ENCODE results near the gene PPP1R37. TPM values are rescaled to one million over a fixed set of nuclear protein-coding genes. Genes with fewer than 3 reads are reported as not detected.

PPP1R37 gene
- total RNA-seq, 4 donors from 2014 or later: 17.2 to 32.4 (median 17.8) TPM

DNA sequence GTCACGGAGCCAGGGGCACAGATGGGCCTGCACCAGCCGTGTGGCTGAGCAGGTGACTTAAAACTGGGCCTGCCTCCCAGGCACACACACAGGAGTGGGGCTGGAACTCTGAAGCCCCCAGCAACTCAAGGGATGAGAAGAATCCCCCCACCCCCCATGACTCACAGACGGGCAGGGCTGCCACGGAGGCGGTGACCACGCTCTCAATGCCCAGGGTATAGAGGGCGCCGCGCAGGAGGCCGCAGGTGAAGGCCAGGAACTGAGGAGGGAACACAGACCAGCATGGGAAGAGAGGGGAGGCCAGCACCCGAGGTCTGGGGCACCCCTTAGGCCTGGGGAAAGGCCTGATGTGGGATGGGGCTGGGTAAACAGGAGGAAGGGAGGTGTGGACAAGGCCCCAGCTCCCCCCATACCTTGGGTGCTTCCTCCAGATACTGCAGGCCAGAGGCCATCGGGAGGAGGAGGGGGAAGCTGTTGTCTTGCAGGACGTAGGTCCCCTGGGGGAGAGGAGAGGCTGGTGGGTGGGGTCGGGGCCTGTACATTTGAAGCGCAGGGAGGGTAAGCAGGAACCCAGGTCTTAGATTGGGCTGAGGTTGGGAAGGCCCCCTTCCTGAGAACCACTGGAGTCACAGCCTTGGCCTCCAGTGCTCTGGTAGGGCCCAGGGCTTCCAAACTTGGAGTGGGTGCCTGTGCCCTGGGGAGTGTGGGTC lies 70.9 kb downstream of the PPP1R37 start:
- TF ChIP-seq, protein P1, sequence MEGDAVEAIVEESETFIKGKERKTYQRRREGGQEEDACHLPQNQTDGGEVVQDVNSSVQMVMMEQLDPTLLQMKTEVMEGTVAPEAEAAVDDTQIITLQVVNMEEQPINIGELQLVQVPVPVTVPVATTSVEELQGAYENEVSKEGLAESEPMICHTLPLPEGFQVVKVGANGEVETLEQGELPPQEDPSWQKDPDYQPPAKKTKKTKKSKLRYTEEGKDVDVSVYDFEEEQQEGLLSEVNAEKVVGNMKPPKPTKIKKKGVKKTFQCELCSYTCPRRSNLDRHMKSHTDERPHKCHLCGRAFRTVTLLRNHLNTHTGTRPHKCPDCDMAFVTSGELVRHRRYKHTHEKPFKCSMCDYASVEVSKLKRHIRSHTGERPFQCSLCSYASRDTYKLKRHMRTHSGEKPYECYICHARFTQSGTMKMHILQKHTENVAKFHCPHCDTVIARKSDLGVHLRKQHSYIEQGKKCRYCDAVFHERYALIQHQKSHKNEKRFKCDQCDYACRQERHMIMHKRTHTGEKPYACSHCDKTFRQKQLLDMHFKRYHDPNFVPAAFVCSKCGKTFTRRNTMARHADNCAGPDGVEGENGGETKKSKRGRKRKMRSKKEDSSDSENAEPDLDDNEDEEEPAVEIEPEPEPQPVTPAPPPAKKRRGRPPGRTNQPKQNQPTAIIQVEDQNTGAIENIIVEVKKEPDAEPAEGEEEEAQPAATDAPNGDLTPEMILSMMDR (IDR thresholded peaks at IDR 0.05; ENCODE audit: low read depth): no peak

DNA sequence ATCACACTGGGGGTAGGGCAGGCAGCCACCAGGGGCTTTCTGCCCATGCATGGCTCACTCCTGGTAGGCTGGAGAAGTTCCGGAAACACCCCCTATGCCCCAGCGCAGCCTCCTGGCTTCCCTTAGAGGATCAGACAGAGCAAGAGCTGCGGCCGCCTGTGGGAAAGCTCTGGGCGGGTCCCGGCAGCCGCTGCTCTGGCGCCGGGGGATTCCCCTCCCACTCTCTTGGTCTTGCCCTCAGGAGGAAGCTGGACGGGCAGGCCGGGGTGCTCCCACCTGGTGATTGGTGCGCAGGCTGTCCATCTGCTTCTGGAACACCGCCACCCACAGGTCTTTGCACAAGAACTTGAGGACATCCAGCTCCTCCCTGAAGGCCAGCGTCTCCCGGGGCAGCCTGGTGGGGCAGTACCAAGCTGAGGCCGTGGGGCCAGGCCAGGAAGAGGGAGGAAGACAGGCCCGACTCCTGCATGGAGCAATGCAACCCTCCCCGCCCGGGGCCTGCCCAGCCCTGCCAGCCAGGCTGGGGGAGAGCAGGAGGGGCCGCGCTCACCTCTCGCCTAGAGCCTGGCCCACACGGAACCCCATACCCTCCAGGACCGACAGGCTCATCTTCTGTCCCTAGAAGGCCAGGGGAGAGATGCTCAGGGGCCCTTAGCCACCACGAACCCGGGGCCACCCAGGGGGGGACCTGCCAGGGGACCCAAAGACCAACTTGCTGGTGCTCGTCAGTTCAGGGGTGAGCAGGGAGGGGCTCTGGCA lies 71.8 kb downstream of the PPP1R37 start:
- TF ChIP-seq, protein P1 (IDR thresholded peaks at IDR 0.05; ENCODE audit: low read depth): no peak

DNA sequence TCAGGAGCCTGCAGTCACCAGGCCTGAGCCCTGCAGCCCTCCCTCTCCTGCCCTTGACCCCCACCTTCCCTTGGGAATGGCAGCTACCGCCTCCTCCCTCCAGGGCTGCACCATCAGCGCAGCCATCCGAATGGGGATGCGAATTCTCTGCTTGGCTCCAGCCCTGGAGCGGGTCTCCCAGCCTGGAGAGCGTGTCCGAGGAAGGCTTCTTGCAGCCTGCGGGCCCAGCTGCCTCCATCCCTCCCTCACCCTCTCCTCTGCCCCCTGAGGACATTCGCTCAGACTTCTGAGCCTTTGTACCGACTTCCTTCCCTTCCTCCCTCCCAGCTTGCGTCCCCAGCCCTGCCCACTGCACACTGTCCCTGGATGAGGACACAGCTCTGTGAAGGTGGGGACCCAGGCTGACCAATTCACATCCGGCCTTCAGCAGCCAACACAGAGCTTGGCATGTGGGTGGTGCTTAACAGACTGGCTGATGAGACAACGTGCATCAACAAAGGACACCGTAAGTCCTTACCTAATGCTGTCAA lies 73.8 kb downstream of the PPP1R37 start:
- TF ChIP-seq, protein P1 (IDR thresholded peaks at IDR 0.05; ENCODE audit: low read depth): no peak

DNA sequence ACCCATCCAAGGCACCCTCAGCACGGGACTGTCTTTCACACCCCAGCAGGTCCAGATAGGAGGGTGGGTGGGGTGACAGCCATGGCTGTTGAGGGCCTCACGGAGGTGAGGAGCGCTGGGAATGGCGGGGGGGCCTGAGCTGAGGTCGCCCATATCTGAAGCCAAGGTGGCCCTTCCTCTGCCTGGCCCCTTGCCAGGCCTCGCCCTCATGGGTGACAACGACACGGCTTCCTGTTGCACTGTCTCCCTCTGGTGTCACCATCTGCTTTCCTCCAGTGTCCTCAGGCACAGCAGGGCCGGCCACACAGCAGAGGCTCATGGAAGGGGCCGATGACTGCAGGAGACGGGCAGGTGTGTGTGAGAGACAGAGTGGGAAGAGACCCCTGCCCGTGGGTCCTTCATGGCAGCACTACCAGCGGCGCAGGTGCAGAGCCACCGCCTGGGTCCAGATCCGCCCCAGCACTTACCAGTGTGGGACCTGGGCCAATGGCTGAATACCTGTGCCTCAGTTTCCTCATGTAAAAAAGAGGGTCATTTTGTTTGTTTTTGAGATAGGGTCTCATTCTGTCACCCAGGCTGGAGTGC lies 75.9 kb downstream of the PPP1R37 start:
- TF ChIP-seq, protein P1 (IDR thresholded peaks at IDR 0.05; ENCODE audit: low read depth): no peak

DNA sequence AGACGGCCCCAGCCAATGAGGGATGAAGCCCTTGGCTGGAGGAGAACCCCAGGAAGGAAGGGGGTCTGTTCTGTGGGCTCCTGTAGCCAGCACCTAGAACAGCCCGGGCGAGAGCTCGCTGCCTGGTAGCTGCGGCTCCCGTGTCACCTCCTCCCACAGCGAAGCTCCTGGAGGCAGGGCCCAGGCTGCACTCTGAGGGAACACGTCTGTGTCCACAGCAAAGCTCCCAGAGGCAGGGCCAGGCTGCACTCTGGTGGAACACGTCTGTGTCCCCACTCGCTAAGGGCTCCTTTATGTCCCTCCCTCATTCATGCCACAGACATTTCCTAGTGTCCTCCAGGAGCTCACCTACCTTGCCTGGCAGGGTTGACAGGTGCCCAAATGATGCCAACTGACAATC lies 76.6 kb downstream of the PPP1R37 start:
- TF ChIP-seq, protein P1 (IDR thresholded peaks at IDR 0.05; ENCODE audit: low read depth): no peak

DNA sequence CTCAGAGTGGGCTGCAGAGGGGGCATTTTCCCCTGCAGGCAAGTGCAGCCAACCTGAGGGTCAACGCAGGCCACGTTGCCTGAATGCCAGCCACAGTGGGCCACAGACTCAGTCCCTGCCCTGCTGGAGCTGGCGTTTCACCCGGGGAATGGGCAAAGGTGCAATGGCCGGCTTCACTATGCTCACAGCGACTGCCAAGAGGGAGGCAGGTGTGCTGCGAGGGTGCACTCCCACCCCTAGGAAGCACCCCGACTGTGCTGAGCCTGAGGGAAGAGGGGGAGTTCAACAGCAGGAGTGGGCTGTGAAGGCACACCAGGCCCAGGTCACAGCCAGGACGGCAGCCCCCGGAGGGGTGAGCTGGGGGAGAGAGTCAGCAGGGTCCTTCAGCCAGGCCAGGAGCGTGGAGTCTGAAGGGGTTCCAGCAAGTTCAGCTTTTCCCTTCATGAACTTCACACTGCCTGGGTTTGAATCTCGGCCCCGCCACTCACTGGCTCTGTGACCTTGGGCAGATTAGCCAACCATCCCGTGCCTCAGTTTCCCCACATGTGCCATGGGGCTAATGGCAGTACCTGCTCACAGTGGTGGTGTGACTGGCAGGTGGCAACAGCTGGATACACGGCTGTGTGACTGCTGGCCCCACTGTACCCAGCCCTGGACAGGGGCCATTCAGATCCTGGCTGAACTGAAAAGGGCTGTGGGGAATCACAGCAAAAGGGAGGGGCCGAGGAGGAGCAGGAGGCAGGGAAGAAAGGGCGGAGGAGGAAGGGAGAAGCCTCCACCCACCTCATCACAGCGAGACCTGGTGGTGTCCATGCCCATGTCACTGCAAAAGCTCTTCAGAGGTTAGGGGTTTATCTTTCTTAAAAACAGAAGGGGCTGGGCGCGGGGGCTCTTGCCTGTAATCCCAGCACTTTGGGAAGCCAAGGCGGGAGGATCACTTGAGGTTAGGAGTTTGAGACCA lies 77.4 kb downstream of the PPP1R37 start:
- TF ChIP-seq, protein P1 (IDR thresholded peaks at IDR 0.05; ENCODE audit: low read depth): no peak

Data from subcutaneous adipose tissue (tissue), 4 donors.